ENCODE results near the gene CELA3B. TPM values are rescaled to one million over a fixed set of nuclear protein-coding genes. Genes with fewer than 3 reads are reported as not detected.
A peak's percentile ranks its signal among the peaks of the same experiment; 100 is the strongest.

CELA3B gene
- total and polyA plus RNA-seq, 2 of the 8 experiments (the other 6 are each of a cell fraction or from before 2014, with no cell fraction given): not detected

GRCh38 chr1:21966247-21967000 is 10.4 kb upstream of the CELA3B start:
- WGBS, 2 experiments (ENCODE audit: extremely low coverage in 1 of 2, insufficient coverage in 1 of 2, insufficient read length in 1 of 2, insufficient replicate concordance in 2 of 2, low coverage in 1 of 2, low lambda C conversion rate in 2 of 2, missing lambda C conversion rate in 1 of 2): 95% methylated on average over 15 of the region's 15 CpGs; no CpG with 5 or more reads in 1 of the 2 experiments
- Histone ChIP-seq H3K79me2 (ENCODE audit: control insufficient read depth in 1 of 2, insufficient read depth in 2 of 2, low read length in 2 of 2) (no peaks in the 10 kb centered on the region), H2BK12ac (ENCODE audit: low read depth, low read length) (0 out of 2 replicates have a peak overlapping the region, but pooled peaks have one; percentile 14), H4K20me1 (replicated peaks in 1 of 2; ENCODE audit: control insufficient read depth in 1 of 2, insufficient read depth in 2 of 2, low read length in 2 of 2) (no peaks in the 10 kb centered on the region), H3K23me2 (ENCODE audit: low read depth, low read length) (no peaks in the 10 kb centered on the region), H3K9ac (replicated peaks in 1 of 4; ENCODE audit: extremely low read depth in 1 of 4, low read depth in 3 of 4, low read length in 3 of 4) (no peak overlapping the region), H2BK15ac (ENCODE audit: low read length) (peak overlapping the region; percentile 74; the same call in 1 of the 2 replicates), H2AFZ (ENCODE audit: low read length) (peak overlapping the region; percentile 50; the same call in 1 of the 2 replicates), H4K5ac (ENCODE audit: insufficient read length, low read depth, low read length) (no peak overlapping the region), H3K4me2 (ENCODE audit: insufficient read depth in 1 of 2, low read depth in 2 of 2, low read length in 2 of 2) (no peak overlapping the region), H4K91ac (replicated peaks; ENCODE audit: insufficient read length, low read length) (peak overlapping the region; percentile 10), H2BK20ac (ENCODE audit: low read length) (no peak overlapping the region), H3K18ac (ENCODE audit: extremely low read depth, low read length) (peak overlapping the region; percentile 4; the same call in 1 of the 2 replicates), H2AK5ac (ENCODE audit: low read depth, low read length) (no peak overlapping the region), H3K27me3 (replicated peaks in 1 of 4; ENCODE audit: control insufficient read depth in 3 of 4, extremely low read depth in 1 of 4, insufficient read depth in 3 of 4, low read length in 3 of 4) (no peaks in the 10 kb centered on the region), H3K23ac (ENCODE audit: insufficient read length) (no peak overlapping the region), H3K4me1 (replicated peaks in 1 of 4; ENCODE audit: control insufficient read depth in 3 of 4, insufficient read depth in 4 of 4, low read length in 3 of 4) (peaks cover 0 to 6% (median 4%) of the 10 kb centered on the region in 4 experiments; a peak in 6 of 7 replicates), H3K14ac (ENCODE audit: insufficient read length) (no peak overlapping the region), H3K36me3 (ENCODE audit: control insufficient read depth in 2 of 4, insufficient read depth in 4 of 4, low read length in 3 of 4) (no peaks in the 10 kb centered on the region), H3K4me3 (ENCODE audit: extremely low read depth in 1 of 4, insufficient read depth in 2 of 4, low read depth in 3 of 4, low read length in 4 of 4) (no peak overlapping the region), H2BK5ac (ENCODE audit: low read depth, low read length) (no peak overlapping the region), H3K79me1 (ENCODE audit: low read depth, low read length) (no peaks in the 10 kb centered on the region), H3K56ac (replicated peaks; ENCODE audit: insufficient read length, low read depth, low read length) (no peak overlapping the region), H3K4ac (replicated peaks; ENCODE audit: insufficient read length, low read depth, low read length) (no peak overlapping the region), H3K9me3 (ENCODE audit: insufficient read depth in 2 of 2, low read depth in 1 of 2, low read length in 1 of 2) (no peaks in the 10 kb centered on the region), H2BK120ac (replicated peaks; ENCODE audit: low read depth, low read length) (no peak overlapping the region), H4K8ac (ENCODE audit: extremely low read depth, insufficient read depth, low read length) (no peak overlapping the region; the same call in 1 of the 2 replicates), H3K27ac (ENCODE audit: low read depth, low read length) (no peak overlapping the region)
- ChIA-PET POLR2A (ENCODE audit: partially characterized antibody) (interaction anchor here (0.8 to 1.5 kb wide), 2 partner anchors 46 to 100 kb away, joined by 3 to 5 read pairs; no protein-coding TSS in a partner anchor), CTCF (ENCODE audit: partially characterized antibody) (interaction anchor here (0.8 to 4.6 kb wide), 9 partner anchors 27 to 263 kb away, joined by 3 to 22 read pairs (median 4); no protein-coding TSS in a partner anchor)
- DNase-seq (ENCODE audit: low read depth in 1 of 2, low spot score in 2 of 2) (no peak), FAIRE-seq (no peak)
- no peak for TF ChIP-seq EGR1 (IDR thresholded peaks at IDR 0.05; ENCODE audit: borderline replicate concordance, low read depth, low read length)
- no peak for TF ChIP-seq KDM4A (IDR thresholded peaks at IDR 0.05; ENCODE audit: low read depth, low read length, severe bottlenecking)
- TF ChIP-seq TBP (IDR thresholded peaks at IDR 0.05; ENCODE audit: low read depth, low read length): no peak
- no peak for TF ChIP-seq RNF2 (IDR thresholded peaks at IDR 0.05; ENCODE audit: borderline replicate concordance, low read depth, low read length, missing control alignments, poor library complexity, severe bottlenecking)
- no peak for TF ChIP-seq BCL11A (IDR thresholded peaks at IDR 0.05; ENCODE audit: low read depth in 2 of 2, low read length in 2 of 2)
- no peak for TF ChIP-seq GTF2F1 (IDR thresholded peaks at IDR 0.05; ENCODE audit: borderline replicate concordance, low read depth, low read length)
- no peak for TF ChIP-seq RAD21 (IDR thresholded peaks at IDR 0.05 in 1 of 2, conservative IDR thresholded peaks at IDR 0.05 in 1 of 2; ENCODE audit: low read depth in 2 of 2, low read length in 2 of 2)
- no peak for TF ChIP-seq POLR2A (IDR thresholded peaks at IDR 0.05; ENCODE audit: control extremely low read depth in 1 of 2, low read depth in 2 of 2, low read length in 2 of 2)
- no peak for TF ChIP-seq POLR2AphosphoS5 (IDR thresholded peaks at IDR 0.05; ENCODE audit: low read depth, low read length)
- no peak for TF ChIP-seq CREB1 (IDR thresholded peaks at IDR 0.05)
- TF ChIP-seq SIX5 (IDR thresholded peaks at IDR 0.05; ENCODE audit: low read depth, low read length): no peak
- TF ChIP-seq CHD2 (IDR thresholded peaks at IDR 0.05; ENCODE audit: low read length): no peak
- no peak for TF ChIP-seq TAF7 (optimal IDR thresholded peaks at IDR 0.05; ENCODE audit: borderline replicate concordance, low read depth, low read length)

Measured in H1 (cell line).